HS-5 (cell line): ENCODE measurements around the gene GJA1.
A peak's percentile ranks its signal among the peaks of the same experiment; 100 is the strongest.
"Not testable (repeated sequence)": the region's sequence is repeated elsewhere in the genome, so short reads cannot be mapped to it uniquely, and the experiment has no call there.

Source experiments
- DNase-seq: peaks from one replicate; pipeline ENCODE4 v3.0.0-alpha.2; 2012; ENCODE audit warnings: low read depth

The GJA1 gene

GRCh38 chr6:121435444-121436069, at the start of gene GJA1:
GJA1 (plus strand) TSS chr6:121435646; CDS start chr6:121446848, 11,202 bp downstream.
- DNase-seq: peak; percentile 60

GRCh38 chr6:121386551-121386950, 48.9 kb upstream of the GJA1 start:
- DNase-seq: not testable (repeated sequence)

DNA sequence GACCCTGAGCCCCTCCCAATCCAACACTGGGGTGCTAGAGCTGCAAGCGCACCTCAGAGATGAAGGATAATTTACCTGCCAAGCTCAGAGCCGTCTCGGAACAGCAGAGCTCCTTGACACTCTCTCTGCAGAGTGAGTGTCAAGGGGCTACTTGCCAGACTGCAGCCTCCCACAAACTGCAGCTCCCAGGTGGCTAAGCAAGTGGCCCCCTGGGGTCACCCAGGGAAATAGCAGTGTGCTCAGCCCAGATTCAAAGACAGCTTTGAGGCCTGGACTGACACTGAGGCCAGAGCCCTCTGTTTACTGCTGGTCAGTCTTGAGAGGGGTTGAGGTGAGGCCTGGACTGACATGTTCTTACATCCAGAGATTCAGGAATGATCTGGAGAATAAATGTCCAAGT, 46.0 kb upstream of the GJA1 start:
- no peak for DNase-seq

DNA sequence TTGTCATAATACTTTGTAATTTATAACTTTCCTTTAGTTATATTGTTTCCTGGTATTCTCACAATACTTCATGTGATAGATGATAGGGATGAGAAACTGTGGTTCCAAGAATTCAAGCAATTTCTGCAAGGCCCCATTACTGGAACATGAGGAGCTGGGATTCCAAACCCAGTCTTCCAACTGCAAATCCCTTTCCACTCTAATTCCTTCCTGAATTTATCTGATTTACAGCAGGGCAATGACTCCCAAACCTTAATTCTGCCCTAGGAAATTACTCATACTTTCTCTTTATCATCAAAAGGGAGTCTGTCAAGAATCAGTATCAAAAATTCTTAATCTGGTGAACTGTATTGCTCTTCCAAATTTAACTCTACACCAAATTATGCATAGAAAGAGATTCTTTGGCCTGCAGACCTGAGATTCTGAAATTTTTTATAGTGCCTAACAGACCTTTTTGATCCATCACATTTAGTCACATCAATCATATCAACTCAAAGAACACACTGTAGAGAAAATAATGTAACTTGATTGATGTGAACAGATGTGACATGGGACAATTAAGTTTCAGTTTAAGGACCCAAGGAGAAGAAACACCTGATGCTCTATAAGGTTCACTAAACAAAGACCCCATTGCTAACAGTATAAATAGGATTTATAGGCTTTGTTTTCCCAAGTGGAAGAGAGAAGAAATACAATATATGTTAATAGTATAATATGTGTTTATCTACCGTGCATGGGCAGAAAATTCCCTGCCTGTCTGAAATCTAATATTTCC, 41.5 kb upstream of the GJA1 start:
- no peak for DNase-seq

DNA sequence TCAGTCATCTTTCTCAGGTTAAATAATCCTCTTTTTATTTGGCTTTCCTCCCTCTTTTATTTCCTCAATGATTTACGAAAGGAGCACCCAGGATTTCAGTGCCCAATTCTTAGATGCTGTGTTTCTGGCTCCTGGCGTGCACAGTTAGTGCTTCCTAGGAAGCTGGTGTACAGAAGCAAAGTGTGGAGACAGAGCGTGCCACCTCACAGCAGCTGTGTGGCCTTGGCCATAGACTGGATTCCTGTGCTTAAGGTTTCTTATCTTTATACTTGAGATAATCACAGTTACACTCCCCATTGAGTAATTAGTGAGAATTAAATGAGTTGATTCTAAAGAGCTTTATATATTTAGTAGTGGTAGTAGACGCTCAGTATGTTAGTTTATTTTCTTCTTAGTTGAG, 39.7 kb upstream of the GJA1 start:
- no peak for DNase-seq

- DNase-seq: not testable (repeated sequence)
Observed at GRCh38 chr6:121397188-121397587, 38.3 kb upstream of the GJA1 start.

DNA sequence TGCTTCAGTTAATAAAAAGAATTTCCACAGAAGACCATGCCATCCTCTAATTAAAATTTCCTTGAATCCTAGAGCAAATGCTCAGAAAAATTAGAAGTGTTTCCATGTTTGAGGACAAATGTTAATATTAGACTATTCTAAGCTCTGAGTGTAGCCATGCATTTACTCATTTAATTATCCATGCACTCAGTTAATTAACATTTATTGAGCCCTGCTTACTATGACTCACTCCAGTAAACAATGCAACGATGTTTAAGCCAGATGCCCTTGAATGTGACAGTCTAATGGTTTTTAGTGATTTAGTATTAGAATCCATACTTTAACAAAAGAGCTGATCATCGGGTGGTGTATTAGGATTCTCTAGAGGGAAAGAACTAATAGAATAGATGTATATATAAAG, 37.3 kb upstream of the GJA1 start:
- no peak for DNase-seq

- no peak for DNase-seq
Observed at GRCh38 chr6:121399966-121400365, 35.5 kb upstream of the GJA1 start.

- DNase-seq: no peak
Observed at GRCh38 chr6:121403964-121404363, 31.5 kb upstream of the GJA1 start.

DNA sequence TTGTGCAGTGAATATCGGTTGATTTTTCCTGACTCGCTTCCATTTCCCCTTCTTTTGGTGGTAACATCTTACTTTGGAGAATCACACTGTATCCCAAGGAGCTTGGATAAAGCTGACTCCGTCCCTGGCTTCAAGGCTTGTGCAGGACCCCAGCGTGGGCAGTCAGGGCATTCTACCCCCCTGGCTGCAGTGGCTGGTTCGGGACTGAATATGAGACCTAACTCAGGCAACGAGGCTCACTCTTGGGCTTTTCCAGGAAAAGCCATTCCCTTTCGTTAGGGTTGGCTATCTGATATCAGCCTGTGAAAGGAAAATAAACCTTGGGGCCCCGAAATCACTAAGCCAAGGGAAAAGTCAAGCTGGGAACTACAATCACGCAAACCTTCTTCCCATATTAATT, 30.1 kb upstream of the GJA1 start:
- no peak for DNase-seq

DNA sequence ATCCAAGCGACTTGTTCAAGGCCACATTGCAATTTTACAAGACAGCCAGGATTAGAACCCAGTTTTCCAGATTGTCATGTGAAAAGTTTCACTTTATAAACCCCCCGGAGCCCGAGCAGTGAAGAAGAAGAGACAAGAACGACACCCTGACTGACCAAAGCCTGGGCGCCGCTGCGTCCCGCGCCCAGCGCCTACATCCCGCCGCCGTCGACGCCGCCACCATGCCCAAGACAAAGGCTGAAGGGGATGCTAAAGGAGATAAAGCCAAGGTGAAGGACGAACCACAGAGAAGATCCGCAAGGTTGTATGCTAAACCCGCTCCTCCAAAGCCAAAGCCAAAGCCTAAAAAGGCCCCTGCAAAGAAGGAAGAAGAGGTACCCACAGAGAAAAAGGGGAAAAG, 27.1 kb upstream of the GJA1 start:
- no peak for DNase-seq

GRCh38 chr6:121413879-121414278, 21.6 kb upstream of the GJA1 start:
- no peak for DNase-seq

DNA sequence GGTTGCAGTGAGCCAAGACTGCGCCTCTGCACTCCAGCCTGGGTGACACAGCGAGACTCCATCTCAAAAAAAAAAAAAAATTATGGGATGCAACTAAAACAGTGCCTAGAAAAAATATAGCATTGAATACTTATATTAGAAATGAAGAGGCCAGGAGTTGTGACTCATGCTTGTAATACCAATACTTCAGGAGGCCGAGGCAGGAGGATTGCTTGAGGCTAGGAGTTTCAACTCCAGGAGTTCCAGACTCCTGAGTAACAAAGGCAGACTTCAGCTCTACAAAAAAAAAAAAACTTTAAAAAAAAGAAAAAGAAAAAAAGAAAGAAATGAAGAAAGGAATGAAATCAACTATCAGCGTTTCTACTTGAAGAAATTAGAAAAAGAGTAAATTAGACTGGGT, 17.1 kb upstream of the GJA1 start:
- DNase-seq: no peak

GRCh38 chr6:121426686-121427085, 8.8 kb upstream of the GJA1 start:
- DNase-seq: no peak

DNA sequence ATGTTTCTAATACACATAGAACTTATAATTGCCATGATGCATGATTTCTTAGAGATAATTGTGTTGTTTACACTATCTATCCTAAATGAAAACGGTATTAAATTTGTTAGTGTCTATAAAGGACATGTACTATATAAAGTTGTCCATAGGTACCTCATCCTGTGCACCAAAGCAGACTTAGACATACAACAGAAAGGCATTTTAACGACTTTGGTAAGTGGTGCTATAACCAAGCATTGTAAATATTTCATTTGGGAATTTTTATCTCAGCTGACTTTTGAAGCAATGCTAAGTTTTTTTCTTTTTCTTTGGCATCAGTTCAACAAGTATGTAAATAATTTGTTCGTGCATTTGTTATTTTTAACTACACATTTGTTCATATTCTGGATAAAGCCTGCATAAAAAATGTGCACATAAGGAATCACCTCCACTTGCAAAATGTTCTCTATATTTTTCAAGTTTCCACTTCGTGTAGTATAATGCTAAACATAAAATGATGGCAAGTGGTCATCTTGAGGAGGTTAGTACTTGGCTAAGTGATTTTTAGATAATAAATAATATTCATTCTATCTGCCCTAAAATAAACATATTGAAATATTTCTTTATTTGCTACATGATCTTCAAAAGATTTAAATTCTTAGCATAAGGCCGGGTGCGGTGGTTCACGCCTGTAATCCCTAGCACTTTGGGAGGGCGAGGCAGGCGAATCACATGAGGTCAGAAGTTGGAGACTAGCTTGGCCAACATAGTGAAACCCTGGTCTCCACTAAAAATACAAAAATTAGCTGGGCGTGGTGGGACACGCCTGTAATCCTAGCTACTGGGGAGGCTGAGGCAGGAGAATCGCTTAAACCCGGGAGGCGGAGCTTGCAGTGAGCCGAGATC, 6.3 kb upstream of the GJA1 start:
- DNase-seq: no peak

- peak; percentile 14 for DNase-seq
Observed at GRCh38 chr6:121430514-121431460, 4.7 kb upstream of the GJA1 start.

DNA sequence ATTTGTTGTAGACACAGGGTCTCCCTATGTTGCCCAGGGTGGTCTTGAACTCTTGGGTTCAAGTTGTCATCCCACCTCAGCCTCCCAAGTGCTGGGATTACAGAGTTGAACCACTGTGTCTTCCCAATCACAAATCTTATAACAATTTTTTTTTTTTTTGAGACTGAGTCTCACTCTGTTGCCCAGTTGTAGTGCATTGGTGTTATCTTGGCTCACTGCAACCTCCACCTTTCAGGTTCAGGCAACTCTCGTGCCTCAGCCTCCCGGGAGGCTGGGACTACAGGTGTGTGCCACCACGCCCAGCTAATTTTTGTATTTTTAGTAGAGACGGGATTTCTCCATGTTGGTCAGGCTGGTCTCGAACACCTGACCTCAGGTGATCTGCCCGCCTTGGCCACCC, 3.7 kb upstream of the GJA1 start:
- not testable (repeated sequence) for DNase-seq

DNA sequence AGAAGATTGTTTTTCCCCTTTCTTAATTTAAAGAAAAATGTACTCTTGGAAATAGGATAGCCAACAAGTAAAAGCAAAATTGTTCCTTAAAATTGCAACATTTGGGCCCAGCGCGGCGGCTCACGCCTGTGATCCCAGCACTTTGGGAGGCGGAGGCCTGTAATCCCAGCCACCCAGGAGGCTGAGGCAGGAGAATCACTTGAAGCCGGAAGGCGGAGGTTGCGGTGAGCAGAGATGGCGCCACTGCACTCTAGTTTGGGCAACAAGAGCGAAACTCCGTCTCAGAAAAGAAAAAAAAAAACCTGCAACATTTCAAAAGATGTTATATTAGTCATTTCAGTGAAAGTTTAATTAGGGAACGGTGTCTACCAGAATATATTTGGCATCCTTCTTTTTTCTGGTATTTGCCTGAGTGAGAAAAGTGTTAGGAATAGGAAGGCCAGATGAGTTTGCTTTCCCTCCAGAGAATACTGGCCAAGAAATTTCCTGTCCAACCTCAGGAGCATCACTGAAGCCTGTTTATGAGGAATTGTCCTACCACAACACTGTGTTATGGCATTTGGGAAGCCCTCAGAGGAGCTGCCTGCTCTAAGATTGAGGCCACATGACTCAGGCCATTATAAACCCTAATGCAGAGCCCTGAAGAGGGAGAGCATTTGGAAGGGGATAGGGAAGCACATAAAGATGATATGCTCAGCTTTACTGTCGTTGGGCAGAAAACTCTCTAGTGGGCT, 1.2 kb upstream of the GJA1 start:
- DNase-seq: no peak

DNA sequence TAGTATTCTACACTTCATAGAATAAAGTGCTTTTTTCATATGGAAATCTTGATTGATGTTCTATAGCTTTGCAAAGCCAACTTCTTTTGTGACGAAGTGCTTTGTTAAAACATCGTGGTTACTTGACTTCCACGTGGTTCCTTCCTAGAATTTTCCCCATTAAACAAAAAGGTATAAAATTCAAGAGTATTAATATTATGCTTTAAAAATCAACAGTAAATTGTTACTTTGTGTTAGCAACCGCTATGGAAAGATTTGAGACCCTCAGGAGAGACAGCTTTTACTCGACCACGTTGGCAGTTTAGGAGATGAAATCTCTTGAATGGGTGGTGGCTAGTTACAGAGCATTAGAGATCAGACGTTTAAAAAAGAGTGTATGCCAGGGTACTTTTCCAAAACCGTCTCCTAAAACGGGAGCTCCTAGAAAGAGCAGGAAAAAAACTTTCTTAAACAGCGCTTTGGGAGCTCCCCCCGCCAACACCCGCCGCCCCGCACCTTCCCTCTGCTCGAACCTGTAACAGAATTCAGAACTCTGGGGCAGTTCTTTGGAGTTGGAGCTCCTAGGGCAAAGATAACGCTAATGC, 920 bp downstream of the GJA1 start:
- DNase-seq: no peak
